Kidney tubule cell (primary cell): Measurements from ENCODE around the gene ABAT.
A peak's percentile ranks its signal among the peaks of the same experiment; 100 is the strongest.
"Not testable (repeated sequence)": the region's sequence is repeated elsewhere in the genome, so short reads cannot be mapped to it uniquely, and the experiment has no call there.

Experiments
- DNase-seq: peaks from one replicate; pipeline ENCODE4 v3.0.0-alpha.2; 2018; ENCODE audit warnings: low spot score

The ABAT gene

DNA sequence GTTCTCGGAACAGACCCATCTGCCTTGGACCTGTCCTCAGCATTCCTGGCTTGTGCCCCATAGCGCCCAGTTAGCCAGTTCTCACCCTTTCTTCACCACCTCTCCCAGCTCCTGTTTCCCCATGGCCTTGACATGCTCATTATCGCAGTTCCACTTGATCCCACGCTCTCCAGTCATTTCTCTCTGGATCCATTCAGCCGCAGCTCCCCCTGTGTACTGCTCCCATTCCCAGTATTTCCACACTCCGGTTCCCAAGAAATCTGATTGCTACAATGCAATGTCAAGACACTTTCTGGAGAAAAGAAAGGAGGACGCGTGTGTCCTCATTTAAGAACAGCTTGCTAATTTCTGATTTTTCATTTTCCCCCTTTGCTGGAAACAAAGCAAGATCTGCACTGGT is 67.7 kb downstream of the ABAT start:
- DNase-seq, result no peak

DNA sequence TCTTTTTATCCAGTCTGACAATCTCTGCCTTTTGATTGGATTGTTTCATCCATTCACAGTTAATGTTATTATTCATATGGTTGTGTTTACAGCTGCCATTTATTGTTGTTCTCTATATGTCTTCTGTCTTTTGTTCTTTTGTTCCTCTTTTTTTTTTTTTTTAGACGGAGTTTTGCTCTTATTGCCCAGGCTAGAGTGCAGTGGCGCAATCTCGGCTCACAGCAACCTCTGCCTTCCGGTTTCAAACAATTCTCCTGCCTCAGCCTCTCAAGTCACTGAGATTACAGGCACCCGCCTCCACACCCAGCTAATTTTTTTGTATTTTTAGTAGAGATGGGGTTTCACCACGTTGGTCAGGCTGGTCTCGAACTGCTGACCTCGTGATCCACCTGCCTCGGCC is 74.5 kb downstream of the ABAT start:
- not testable (repeated sequence) for DNase-seq

DNA sequence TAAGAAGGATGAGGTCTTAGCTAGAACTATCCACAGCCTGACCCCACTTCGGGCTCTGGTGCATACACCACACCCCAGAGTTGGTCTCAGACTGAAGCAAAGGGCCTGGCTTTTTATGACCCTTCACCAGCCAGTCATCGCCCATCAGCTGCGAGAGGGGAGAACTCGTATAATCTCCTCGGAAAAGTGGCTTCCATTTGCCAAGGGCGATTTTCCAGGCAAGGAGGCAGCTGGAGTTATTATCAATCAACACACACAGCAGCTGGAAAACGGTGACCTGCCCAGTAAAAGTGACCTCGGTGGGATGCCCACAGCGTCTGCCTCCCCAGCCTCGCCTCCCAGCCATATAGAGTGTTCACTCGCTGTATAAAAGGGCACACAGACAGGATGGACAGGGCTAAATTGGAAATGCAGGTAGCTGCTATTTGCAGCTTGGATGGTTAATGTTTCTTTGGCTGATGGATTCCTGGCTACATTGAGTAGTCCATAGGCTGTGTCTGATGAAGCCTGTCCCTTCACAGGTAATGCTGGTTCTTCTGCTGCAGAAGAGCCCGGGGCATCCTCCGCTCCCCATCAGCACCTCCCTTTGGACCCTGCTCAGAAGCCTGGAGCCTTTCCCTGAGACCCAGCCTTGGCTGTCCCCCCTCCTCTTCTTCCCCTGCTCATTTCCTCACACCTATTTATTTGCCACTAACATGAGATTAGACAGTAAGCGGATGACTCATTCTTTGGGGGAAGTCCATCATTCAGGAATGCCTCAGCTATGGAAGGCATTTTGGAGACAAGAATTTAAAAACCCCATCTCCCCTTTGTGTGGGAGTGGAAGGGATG is 77.3 kb downstream of the ABAT start:
- DNase-seq, result peak; percentile 87

DNA sequence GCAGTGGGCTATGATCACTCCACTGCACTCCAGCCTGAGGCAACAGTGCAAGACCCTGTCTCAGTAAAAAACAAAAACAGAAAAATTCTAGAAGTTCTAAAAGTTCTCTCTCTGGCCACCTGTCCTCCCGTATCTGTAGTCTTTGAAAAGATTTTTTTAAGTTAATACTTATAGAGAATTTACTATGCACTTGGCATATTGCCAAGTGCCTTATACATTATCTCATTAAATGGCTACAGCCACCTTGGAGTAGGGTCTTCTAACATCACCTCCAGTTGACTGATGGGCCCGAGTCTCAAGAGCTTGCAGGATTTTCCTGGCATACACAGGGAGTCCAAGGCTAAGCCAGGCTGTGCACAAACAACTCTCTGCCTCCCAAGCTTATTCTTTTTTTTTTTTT is 78.3 kb downstream of the ABAT start:
- no peak for DNase-seq

DNA sequence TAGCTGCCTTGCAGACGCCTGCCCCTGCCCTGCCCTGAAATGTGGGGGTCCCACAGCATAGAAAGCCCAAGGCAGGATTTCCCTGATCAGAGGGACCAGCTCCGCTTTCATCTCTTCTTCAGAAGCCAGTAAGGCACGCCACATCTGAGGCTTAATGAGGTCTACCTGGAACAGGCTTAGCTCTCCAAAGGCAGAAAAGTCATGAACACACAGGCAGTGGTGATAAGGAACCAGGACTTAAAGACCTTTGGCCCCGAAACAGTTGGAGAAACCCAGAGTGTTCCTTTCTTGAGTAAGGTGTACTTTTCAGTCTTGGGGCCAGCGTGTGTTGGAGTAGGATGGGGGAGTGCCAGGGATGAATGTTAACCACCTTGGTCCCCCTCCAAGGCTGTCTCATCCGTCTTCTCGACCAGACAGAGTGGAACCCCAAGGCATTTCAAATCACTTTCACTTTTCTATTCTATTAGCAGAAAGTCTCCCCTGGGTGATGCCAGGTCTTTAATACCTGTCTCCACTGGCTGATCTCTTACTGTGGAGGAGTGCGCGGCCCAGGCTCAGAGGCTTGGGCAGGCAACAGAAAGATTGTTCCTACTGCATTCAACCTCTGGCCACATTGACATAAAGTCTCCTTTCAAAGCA is 79.1 kb downstream of the ABAT start:
- DNase-seq, result no peak

DNA sequence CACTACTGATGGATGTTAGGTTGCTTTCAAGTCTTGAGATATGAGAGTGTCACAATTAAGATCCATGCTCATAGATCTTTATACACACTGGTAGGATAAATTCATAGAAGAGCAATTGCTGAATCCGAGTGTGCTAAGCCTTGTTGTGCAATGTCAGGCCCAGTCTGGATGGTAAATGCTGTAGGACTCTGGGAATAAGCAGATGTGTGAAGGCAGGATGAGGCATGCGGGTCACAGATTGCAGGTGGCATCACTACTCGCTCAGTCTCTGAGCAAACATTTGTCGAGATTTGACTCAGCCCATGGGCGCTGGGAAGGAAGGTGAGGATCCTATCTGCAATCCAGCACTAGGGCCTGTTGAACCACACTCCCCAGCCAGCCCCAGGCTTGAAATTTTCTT is 82.3 kb downstream of the ABAT start:
- DNase-seq, result no peak

DNA sequence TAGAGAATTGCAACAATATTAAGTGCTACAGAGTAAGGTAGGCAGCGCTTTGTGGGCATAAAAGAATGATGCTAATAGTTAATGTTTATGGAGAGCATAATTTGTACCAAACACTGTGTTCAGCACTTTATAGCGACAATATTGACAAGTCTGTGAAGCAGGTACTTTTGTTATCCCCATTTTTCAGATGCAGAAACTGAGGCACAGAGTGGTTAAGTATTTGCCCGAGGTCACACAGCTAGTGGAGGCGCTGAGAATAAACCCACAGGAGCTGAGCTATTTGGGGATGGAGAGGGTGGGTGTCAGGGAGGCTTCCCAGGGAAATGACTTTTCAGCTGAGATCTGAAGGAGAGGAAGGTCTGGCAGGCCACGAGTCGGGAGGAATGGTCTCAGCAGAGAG is 83.6 kb downstream of the ABAT start:
- DNase-seq, result no peak

DNA sequence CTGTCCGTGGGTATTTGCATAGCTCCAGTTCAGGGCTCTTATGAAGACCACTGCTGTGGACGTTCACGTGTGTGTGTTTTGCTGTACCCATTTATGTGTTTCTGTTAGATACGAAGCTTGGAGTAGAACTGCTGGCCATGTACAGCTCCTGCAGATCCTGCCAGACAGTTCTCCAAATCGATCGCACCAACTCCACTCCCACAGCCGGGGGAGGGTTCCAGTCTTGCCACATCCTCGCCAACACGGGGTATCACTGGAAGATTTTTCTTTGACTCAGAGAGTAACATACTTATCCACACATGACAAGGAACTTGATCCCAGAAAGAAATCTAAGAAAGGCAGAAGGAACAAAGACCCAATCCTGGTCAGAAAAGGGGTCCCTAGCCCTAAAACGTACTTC is 85.6 kb downstream of the ABAT start:
- DNase-seq, result no peak

DNA sequence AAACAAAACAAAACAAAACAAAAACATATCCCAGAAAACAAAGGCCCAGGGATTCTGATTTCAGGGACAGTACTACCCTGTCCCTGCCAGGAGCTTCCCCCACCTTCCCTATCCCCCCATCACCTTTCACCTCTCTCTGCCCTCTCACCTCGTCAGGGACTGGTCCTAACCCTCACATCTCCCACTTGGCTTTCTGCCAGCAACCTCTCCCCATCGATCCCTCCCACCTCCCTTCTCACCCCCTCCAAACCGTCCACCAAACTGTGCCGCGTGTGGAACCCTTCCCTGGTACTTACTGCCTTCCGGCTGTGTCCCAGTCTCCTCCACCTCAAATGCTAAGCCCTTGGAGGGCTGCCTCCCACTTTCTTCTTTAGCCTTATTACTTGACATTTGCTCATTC is 86.7 kb downstream of the ABAT start:
- DNase-seq, result no peak

DNA sequence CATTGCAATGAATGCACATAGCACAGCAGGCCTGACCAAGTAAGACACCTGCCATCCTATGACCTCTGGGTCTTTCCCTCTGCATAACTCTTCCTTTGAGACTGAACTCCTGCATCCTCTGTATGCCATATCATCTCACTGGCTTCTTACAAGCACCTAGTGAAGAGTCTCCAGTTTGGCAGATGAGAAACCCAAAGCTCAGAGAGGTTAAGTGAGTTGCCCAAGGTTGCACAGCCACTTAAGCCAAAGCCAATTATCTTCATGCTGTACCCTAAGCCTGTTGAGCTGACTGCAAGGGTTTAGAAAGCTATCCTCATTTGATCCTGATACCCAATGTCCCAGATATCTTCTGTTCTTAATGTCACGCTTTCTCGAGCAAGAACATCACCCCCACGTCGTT is 87.8 kb downstream of the ABAT start:
- no peak for DNase-seq

DNA sequence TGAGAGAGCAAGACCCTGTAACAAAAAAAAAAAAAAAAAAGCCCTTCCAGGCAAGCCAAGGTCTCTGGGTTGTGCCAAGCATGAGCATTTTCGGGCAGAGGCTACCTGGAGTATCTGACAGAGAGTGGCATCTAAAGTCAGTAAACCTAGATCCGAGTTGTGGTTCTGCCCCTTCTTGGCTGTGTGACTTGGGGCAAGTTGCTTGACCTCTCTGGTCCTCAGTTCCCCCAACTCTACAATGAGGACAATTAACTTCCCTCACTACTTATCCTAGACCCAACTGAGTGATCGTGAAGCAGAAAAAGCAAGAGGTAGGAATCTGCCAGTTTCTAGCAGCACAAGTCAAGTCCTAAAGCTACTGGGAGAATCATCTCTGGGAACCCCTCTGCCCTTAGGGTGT is 88.7 kb downstream of the ABAT start:
- DNase-seq, result no peak

DNA sequence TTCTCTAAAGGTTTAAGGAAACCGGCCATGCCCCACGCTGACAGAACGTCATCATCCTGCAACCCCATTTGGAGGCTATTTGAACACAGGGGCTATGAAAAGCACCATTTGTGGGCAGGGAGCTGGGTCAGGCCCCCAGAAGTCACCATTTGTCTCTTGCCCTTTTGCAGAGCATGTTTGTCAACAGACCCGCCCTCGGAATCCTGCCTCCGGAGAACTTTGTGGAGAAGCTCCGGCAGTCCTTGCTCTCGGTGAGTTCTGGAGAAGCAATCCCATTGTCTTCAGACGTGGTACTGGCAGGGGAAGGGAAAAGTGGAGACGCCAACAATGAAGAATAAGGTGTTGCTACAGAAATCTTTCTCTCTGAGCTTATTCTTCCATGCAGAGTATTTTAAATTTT is 89.5 kb downstream of the ABAT start:
- no peak for DNase-seq

DNA sequence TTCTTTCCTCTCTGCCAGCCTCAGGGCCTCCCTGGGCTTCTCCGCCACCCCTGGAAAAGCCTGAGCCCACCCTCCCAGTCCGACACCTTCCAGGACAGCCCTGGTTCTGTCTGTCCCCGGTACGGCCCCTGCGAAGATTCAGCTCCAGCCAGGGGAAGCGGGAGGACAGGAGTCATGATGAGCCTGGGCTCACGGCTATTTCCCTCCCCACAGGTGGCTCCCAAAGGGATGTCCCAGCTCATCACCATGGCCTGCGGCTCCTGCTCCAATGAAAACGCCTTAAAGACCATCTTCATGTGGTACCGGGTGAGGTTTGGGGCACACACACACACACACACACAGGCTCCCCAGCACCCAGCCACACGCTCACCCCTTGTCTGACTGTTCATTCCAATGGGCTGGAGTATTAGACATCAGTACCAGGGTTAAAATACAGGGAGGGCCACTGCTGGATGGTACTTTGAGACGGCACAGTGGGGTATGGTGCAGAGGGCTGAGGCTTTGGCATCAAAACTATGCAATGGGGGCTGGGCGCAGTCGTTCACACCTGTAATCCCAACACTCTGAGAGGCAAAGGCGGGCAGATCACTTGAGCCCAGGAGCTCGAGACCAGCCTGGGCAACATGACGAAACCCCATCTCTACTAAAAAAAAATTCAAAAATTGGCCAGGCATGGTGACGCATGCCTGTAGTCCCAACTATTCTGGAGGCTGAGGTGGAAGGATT is 90.3 kb downstream of the ABAT start:
- no peak for DNase-seq

DNA sequence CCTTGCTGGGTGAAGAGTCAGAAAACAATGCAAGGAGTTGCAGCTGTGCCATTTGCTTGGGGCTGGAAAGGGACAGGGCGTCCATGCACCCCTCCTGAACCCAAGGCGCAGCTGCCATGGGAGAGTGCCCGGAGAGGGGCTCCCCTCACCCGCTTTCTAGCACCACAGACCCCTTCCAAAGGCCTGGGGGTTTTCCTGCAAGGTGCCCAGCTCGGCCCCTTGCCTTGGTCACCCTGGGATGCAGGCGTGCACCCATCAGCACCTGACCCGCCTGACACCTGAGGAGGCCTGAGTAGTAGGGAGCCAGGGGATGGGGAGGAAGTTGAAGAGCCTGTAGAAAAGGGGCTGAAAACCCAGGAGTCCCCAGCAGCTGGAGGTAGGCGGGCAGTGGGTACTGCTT is 92.8 kb downstream of the ABAT start:
- DNase-seq, result no peak

DNA sequence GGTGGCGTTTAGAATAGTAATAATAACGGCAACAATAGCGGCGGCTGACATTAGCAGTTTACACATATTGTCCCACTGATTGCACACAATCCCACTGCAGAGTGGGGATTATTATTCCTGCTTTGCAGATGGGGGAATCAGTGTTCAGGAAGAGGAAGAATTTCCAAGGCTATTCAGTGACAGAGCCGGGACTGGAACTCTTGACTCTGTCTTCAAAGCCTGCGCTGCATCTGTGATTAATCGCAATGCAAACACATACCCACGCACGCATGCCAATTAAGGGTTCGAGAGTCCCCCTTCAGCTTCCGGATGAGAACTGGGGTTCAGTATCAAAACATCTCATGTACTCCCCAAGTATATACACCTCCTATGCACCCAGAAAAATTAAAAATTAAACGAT is 93.9 kb downstream of the ABAT start:
- no peak for DNase-seq

DNA sequence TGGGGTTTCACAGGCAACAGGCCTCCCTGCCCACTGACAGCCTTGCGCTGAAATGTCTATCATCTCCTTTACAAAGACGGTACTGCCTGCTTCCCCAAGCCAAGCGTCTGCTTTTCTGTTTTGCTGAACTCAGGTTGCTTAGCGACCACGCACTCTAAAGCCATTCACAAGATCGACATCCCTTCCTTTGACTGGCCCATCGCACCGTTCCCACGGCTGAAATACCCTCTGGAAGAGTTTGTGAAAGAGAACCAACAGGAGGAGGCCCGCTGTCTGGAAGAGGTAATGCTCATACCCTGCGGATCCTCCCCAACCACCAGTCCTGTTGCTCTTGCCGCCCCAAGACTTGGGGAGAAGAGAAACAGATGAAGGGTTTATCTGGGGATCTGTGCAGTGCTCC is 94.3 kb downstream of the ABAT start:
- no peak for DNase-seq

DNA sequence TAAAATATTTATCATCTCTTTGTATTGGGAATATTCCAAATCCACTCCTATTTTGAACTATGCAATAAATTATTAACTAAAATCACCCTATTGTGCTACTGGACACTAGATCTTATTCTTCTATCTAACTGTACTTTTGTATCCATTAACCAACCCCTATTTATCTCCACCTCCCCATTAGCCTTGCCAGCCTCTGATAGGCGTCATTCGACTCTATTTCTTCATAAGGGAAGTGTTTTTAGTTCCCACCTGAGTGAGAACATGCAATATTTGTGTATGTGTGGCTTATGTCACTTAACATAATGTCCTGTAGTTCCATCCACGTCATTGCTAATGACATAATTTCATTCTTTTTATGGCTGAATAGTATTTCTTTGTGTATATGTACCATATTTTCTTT is 99.1 kb downstream of the ABAT start:
- DNase-seq, result no peak

DNA sequence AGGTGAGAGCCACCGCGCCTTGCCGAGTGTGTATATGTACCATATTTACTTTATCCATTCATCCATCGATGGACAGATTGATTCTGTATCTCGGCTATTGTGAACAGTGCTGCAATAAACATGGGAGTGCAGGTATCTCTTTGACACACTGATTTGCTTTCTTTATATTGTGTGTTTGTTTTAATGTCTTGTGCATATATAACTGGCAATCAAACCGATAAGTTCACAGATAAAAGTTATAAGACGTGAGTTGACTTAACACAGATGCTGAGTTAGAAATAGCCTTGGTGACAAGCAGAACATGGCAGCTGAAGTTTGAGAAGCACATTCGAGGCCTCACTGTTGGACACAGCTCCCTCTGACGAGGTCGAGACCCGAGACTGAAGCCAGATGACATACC is 99.8 kb downstream of the ABAT start:
- DNase-seq, result no peak

DNA sequence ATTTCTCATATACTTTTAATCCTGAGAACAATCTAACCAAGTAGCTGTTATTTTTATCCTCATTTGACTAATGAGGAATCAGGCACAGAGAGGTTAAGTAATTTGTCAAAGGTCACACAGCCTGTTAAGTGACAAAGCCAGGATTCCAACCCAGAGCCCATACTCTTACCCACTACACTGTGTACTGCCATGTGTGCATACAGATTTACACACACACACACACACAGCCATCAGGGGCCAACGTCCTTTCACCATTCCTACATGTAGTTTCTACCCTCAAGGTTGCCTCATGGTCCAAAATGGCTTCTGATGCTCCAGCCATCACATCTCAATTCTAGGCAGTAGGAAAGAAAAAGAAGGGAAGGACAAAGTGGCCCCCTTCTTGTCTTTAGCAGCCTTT is 100.9 kb downstream of the ABAT start:
- DNase-seq, result no peak

DNA sequence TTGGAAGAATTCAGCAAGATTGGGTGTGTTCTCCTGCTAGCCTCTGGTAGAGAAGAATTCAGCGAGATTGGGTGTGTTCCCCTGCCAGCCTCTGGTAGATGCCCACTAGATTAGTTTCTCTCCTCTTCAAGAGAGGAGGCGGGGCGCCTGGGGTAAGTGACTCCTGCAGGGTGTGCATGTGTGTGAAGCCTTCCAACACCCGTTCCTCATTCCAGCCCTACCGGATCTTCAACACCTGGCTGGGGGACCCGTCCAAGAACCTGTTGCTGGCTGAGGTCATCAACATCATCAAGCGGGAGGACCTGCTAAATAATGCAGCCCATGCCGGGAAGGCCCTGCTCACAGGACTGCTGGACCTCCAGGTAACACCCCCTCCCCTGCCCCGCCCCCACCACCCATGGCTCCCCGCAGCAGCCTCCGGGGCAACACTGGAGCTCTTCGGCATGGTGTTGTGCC is 101.7 kb downstream of the ABAT start:
- no peak for DNase-seq

DNA sequence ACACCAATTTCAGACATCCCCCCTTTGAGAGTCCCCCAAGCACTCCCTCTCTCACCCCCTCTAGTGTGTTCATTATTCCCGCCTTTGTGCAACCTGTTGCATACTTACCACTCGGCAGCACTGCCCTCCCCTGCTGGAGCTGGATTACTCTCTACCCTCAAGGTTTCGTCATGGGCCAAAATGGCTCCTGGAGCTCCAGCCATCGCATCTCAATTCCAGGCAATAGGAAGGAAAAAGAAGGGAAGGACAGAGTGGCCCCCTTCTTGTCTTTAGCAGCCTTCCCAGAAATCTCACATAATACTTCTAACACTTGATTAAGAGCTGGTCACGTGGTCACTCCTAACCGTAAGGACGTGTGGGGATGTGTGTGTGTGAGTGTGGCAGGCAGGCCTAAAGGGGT is 102.8 kb downstream of the ABAT start:
- no peak for DNase-seq

DNA sequence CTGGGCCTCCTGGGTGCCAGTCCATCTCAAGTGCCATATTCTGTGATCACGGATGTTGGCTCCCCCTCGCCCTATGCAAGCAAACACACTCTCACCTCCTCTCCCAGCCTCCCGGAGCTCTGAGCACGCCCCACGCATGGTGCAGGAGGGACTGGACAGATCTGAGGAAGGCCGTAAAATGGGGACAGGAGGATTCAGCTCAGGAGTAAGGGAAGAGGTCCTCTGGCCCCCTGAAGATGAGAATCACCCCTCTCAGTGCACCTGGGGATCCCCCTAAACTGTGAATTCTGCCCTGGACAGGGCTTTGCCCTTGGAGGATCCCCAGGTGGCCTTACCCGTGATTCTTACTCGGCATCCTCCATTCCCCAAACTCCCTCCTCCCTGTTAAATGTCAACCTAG is 107.4 kb downstream of the ABAT start:
- DNase-seq, result no peak

DNA sequence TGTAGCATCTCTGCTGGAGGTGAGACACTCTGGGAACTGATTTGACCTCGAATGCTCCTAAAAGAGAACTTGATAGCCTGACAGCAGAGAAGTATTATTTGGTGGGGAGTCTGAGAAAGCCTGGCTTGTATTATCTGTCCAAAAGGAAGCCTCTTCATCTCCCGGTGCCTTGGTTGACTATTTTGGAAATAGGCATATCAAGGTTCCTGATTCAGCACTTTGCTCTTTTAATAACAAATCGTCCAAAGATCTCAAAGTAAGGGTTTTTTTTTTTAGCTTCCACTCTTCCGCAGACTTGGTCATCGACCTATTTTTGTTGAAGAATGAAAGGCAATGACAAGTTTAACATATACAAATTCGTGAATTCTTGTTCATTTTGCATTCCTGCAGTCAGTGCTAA is 108.3 kb downstream of the ABAT start:
- no peak for DNase-seq
